ENCODE results near the gene LZTS2. TPM values are rescaled to one million over a fixed set of nuclear protein-coding genes. Genes with fewer than 3 reads are reported as not detected.

The LZTS2 gene
- total RNA-seq, 1 donor from 2014 or later, result 52.2 TPM

DNA sequence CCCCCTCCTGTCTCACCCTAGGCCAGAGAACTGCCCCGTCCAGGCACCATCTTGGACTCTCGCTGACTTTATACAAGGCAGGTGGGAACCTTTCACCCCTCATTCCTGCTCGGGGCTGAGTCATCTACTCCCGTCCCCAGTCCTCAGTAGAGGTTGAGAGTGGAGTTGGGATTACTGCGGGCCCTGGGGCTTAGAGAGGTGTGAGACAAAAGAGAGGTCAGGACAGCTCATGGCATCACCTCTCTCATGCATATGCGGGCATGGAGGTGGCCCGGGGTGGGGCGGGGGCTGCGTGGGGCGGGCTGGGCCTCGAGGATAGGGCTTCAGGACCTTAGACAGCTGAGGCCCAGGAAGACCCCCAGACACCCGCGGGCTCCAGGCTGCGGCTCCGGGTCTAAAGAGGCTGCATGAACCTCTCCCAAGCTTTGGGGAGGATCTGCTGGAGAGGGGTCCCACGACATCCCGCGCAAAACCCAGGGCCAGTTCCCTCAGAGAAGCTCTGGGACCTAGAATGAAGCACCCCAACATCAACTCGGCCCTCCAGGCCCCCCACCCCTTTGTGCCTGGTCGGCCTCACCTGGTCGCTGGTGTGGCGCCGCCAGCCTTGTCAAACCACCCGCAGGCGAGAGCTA, 31.0 kb downstream of the LZTS2 start:
- TF ChIP-seq CTCF (IDR thresholded peaks at IDR 0.05; ENCODE audit: unreplicated experiment), result no peak
- Mint-ChIP-seq H3K4me1 (ENCODE audit: unreplicated experiment) (peaks cover 25% of the 10 kb centered on the region), H3K27ac (ENCODE audit: unreplicated experiment) (no peak overlapping the region), H3K9me3 (ENCODE audit: unreplicated experiment) (no peaks in the 10 kb centered on the region), H3K27me3 (ENCODE audit: unreplicated experiment) (peaks cover 19% of the 10 kb centered on the region), H3K36me3 (ENCODE audit: low read depth, unreplicated experiment) (peaks cover 2% of the 10 kb centered on the region), H3K4me3 (ENCODE audit: unreplicated experiment) (no peak overlapping the region)
- DNase-seq (ENCODE audit: low spot score), result no peak

GRCh38 chr10:101031128-101031795, 31.7 kb downstream of the LZTS2 start, which contains the start of the genes PDZD7 and SFXN3:
Gene PDZD7, minus strand, starts transcription at chr10:101031129. Its CDS starts 910 bp downstream, at chr10:101030219.
Gene SFXN3, plus strand, starts transcription at chr10:101031234. Its CDS starts 3,461 bp downstream, at chr10:101034695.
- H3K36me3 Mint-ChIP-seq (ENCODE audit: low read depth, unreplicated experiment), result peaks cover 8% of the 10 kb centered on the region

GRCh38 chr10:101031796-101032636, 32.4 kb downstream of the LZTS2 start:
- Mint-ChIP-seq H3K4me1 (ENCODE audit: unreplicated experiment) (peaks cover 25% of the 10 kb centered on the region), H3K4me3 (ENCODE audit: unreplicated experiment) (peak overlapping the region; percentile 89), H3K9me3 (ENCODE audit: unreplicated experiment) (no peaks in the 10 kb centered on the region), H3K27me3 (ENCODE audit: unreplicated experiment) (peaks cover 19% of the 10 kb centered on the region), H3K36me3 (ENCODE audit: low read depth, unreplicated experiment) (peaks cover 11% of the 10 kb centered on the region), H3K27ac (ENCODE audit: unreplicated experiment) (peak overlapping the region; percentile 65)
- peak; percentile 59 for DNase-seq (ENCODE audit: low spot score)
- no peak for TF ChIP-seq CTCF (IDR thresholded peaks at IDR 0.05; ENCODE audit: unreplicated experiment)

More at GRCh38 chr10:101031128-101031795, 31.7 kb downstream of the LZTS2 start, which contains the start of the genes PDZD7 and SFXN3:
- H3K4me1 Mint-ChIP-seq (ENCODE audit: unreplicated experiment), result peaks cover 25% of the 10 kb centered on the region
- peaks cover 19% of the 10 kb centered on the region for H3K27me3 Mint-ChIP-seq (ENCODE audit: unreplicated experiment)
- peak; percentile 92 for DNase-seq (ENCODE audit: low spot score)
- peak within 1 kb of the TSS; percentile 83 for H3K4me3 Mint-ChIP-seq (ENCODE audit: unreplicated experiment)
- H3K9me3 Mint-ChIP-seq (ENCODE audit: unreplicated experiment), result no peaks in the 10 kb centered on the region
- TF ChIP-seq CTCF (IDR thresholded peaks at IDR 0.05; ENCODE audit: unreplicated experiment), result no peak
- H3K27ac Mint-ChIP-seq (ENCODE audit: unreplicated experiment), result no peak within 1 kb of the TSS

- Mint-ChIP-seq H3K27me3 (ENCODE audit: unreplicated experiment) (peaks cover 16% of the 10 kb centered on the region), H3K36me3 (ENCODE audit: low read depth, unreplicated experiment) (peaks cover 19% of the 10 kb centered on the region), H3K9me3 (ENCODE audit: unreplicated experiment) (no peaks in the 10 kb centered on the region), H3K27ac (ENCODE audit: unreplicated experiment) (peak overlapping the region; percentile 65), H3K4me1 (ENCODE audit: unreplicated experiment) (peaks cover 25% of the 10 kb centered on the region), H3K4me3 (ENCODE audit: unreplicated experiment) (peak overlapping the region; percentile 89)
- no peak for TF ChIP-seq CTCF (IDR thresholded peaks at IDR 0.05; ENCODE audit: unreplicated experiment)
- peak; percentile 41 for DNase-seq (ENCODE audit: low spot score)
Observed at GRCh38 chr10:101032637-101033224, 33.1 kb downstream of the LZTS2 start.
